GM12878 (cell line): ENCODE results near the gene PLA2G1B. TPM values are rescaled to one million over a fixed set of nuclear protein-coding genes. Genes with fewer than 3 reads are reported as not detected.

ENCODE experiments used
- ATAC-seq: fragments of 200-7000 bp; cut with Tn5 transposase; 3 replicates; pipeline ENCODE4 v1.9.1; 2020; ENCODE audit warnings: mild to moderate bottlenecking, moderate library complexity
- BruUV-seq: library from RNA; stranded (reverse); fragments of 400-500 nt; replicated peaks from 2 replicates; lab custom pipeline; 2021; lab: Mats Ljungman, UMichigan
- CTCF ChIA-PET: fragments of 300-600 bp; sonication (Branson Sonifier 250); formaldehyde crosslinking; extraction: SDS; loops from one replicate; lab custom pipeline; 2021; ENCODE audit warnings: inconsistent platforms; lab: Yijun Ruan, JAX
- POLR2A ChIA-PET: fragments of 350-600 bp; formaldehyde crosslinking; extraction: SDS; loops from one replicate; lab custom pipeline; 2021; ENCODE audit warnings: inconsistent platforms; lab: Charles Lee
- RAD21 ChIA-PET: fragments of 300-600 bp; sonication (Branson Sonifier 250); formaldehyde crosslinking; loops from one replicate; lab custom pipeline; 2023; ENCODE audit warnings: antibody characterized with exemption; ENCODE audit not compliant: unreplicated experiment; lab: Charles Lee
- SMC1A ChIA-PET: fragments of 300-600 bp; sonication (Branson Sonifier 250); formaldehyde crosslinking; loops from one replicate; lab custom pipeline; 2023; ENCODE audit not compliant: unreplicated experiment, uncharacterized antibody; lab: Charles Lee
- DNase-seq: peaks from one replicate; pipeline ENCODE4 v3.0.0-alpha.2; 2011; ENCODE audit warnings: low read depth, low spot score
- FAIRE-seq: peaks from 3 replicates; lab custom pipeline; 2011; peaks lifted over from hg19 to GRCh38; lab: Jason Lieb, UNC
- H2AFZ ChIP-seq: 2 replicates; pipeline ENCODE4 v1.6.0; 2011; ENCODE audit warnings: low read depth, low read length, control low read depth; ENCODE audit not compliant: control insufficient read depth
- H3K27ac ChIP-seq: 2 replicates; pipeline ENCODE4 v1.5.1; 2011; ENCODE audit warnings: control low read depth; ENCODE audit not compliant: control insufficient read depth, insufficient read depth
- H3K27me3 ChIP-seq, 2 experiments: replicated peaks in 1 of 2; 2 replicates each; pipeline versions ENCODE4 v1.6.0 to v1.6.1; 2011; ENCODE audit warnings: low read length in 1 of 2; ENCODE audit not compliant: control insufficient read depth in 2 of 2, insufficient read depth in 2 of 2
- H3K36me3 ChIP-seq, 2 experiments: 2 replicates each; pipeline ENCODE4 v1.5.1; 2011; ENCODE audit warnings: low read length in 1 of 2; ENCODE audit not compliant: control insufficient read depth in 2 of 2, insufficient read depth in 2 of 2
- H3K4me1 ChIP-seq: 2 replicates; pipeline ENCODE4 v1.6.1; 2011; ENCODE audit warnings: mild to moderate bottlenecking, low read length, moderate library complexity, mixed read lengths; ENCODE audit not compliant: control insufficient read depth, insufficient read depth
- H3K4me2 ChIP-seq: 2 replicates; pipeline ENCODE4 v1.6.0; 2011; ENCODE audit warnings: control low read depth; ENCODE audit not compliant: control insufficient read depth, insufficient read depth
- H3K4me3 ChIP-seq: fragments of 200-600 bp; sonication (generic); 2 replicates; pipeline ENCODE4 v1.5.1; 2016
- H3K79me2 ChIP-seq: 2 replicates; pipeline ENCODE4 v1.6.0; 2011; ENCODE audit warnings: low read length; ENCODE audit not compliant: control insufficient read depth, insufficient read depth
- H3K9ac ChIP-seq: 2 replicates; pipeline ENCODE4 v1.8.0; 2011; ENCODE audit warnings: low read length, control low read depth, mixed read lengths; ENCODE audit not compliant: control insufficient read depth, insufficient read depth
- H3K9me3 ChIP-seq: replicated peaks from 3 replicates; pipeline ENCODE4 v1.5.1; 2011; ENCODE audit warnings: mild to moderate bottlenecking, low read length; ENCODE audit not compliant: control insufficient read depth, insufficient read depth
- H4K20me1 ChIP-seq: 2 replicates; pipeline ENCODE4 v1.6.0; 2011; ENCODE audit not compliant: control insufficient read depth, insufficient read depth
- BHLHE40 ChIP-seq, 2 experiments: fragments of 450-650 bp in 1 of 2; IDR thresholded peaks; 2 replicates each; pipeline ENCODE4 v1.6.1; 2011 to 2017; ENCODE audit warnings: low read depth in 2 of 2, borderline replicate concordance in 1 of 2, improper control_type of control experiment in 1 of 2, low read length in 1 of 2, mild to moderate bottlenecking in 1 of 2
- DPF2 ChIP-seq: fragments of 450-650 bp; IDR thresholded peaks from 2 replicates; pipeline ENCODE4 v1.6.1; 2017; ENCODE audit warnings: mild to moderate bottlenecking
- FOXK2 ChIP-seq: fragments of 450-650 bp; IDR thresholded peaks from 2 replicates; pipeline ENCODE4 v1.6.1; 2017; ENCODE audit warnings: mild to moderate bottlenecking, moderate library complexity
- LARP7 ChIP-seq: fragments of 450-650 bp; IDR thresholded peaks from 2 replicates; pipeline ENCODE4 v1.6.1; 2017; ENCODE audit warnings: mild to moderate bottlenecking
- POLR2A ChIP-seq: IDR thresholded peaks from 2 replicates; pipeline ENCODE4 v1.6.1; 2011; ENCODE audit warnings: low read depth, mild to moderate bottlenecking, low read length
- RCOR1 ChIP-seq: conservative IDR thresholded peaks from 2 replicates; pipeline ENCODE4 v1.6.1; 2012; ENCODE audit warnings: low read depth, low read length, improper control_type of control experiment
- RELB ChIP-seq: fragments of 450-650 bp; IDR thresholded peaks from 2 replicates; pipeline ENCODE4 v1.6.1; 2017; ENCODE audit warnings: low read depth, mild to moderate bottlenecking, moderate library complexity
- ZBTB33 ChIP-seq: fragments of 450-650 bp; IDR thresholded peaks from 2 replicates; pipeline ENCODE4 v1.6.1; 2017; ENCODE audit warnings: mild to moderate bottlenecking
- WGBS: methylation state at CpG from one replicate; pipeline ENCODE4 v1.1.6; 2016; ENCODE audit warnings: low lambda C conversion rate; ENCODE audit not compliant: insufficient replicate concordance, insufficient coverage; ENCODE audit errors: missing lambda C conversion rate; 5-methylcytosine and 5-hydroxymethylcytosine counted together
- in situ Hi-C: fragments of 300-500 bp; cut with MboI; formaldehyde crosslinking; loops from 9 replicates; pipeline ENCODE4 v1.14.3; 2018; ENCODE audit warnings: mixed read lengths
- intact Hi-C: fragments of 100-400 bp; cut with micrococcal nuclease; formaldehyde crosslinking; loops from one replicate; pipeline ENCODE4 v1.14.2; 2022; ENCODE audit not compliant: unreplicated experiment
- polyA plus RNA-seq, 11 experiments: library from polyadenylated mRNA; depleted of rRNA in 4 of 11; unstranded in 6 of 11; stranded (reverse) in 5 of 11; fragments of >200 nt; fragmentation: Nextera tagmentation in 4 of 11; fragmentation: Illumina TruSeq in 1 of 11; extraction: Ambion mirVana in 4 of 11; extraction: Trizol in 1 of 11; gene quantifications; 1 replicate in 1 of 11; 2 replicates in 10 of 11; pipeline versions ENCODE4 v1.2.1 to v1.2.3, GENCODE V29; 2011 to 2016; ENCODE audit warnings: inconsistent platforms in 2 of 11, missing spikeins in 2 of 11, low read depth in 1 of 11
- total RNA-seq, 4 experiments: library from RNA; depleted of rRNA in 3 of 4; stranded (reverse); fragments of >200 nt in 3 of 4; fragmentation: Illumina TruSeq in 1 of 4; extraction: Trizol in 1 of 4; gene quantifications; 2 replicates each; pipeline versions ENCODE4 v1.2.1 to v1.2.3, GENCODE V29; 2013 to 2021

PLA2G1B gene
- total and polyA plus RNA-seq, 10 of the 15 experiments (the other 5 are each of a cell fraction or from before 2014, with no cell fraction given): not detected

- Histone ChIP-seq H3K79me2 (no peaks in the 10 kb centered on the region), H3K27me3 (no peaks in the 10 kb centered on the region; a peak in 1 of 4 replicates), H3K36me3 (no peaks in the 10 kb centered on the region), H3K9ac (no peak overlapping the region), H3K4me1 (no peaks in the 10 kb centered on the region), H3K27ac (no peak overlapping the region), H2AFZ (no peak overlapping the region), H3K9me3 (peaks cover 6% of the 10 kb centered on the region; the same call in 2 of the 3 replicates), H4K20me1 (no peaks in the 10 kb centered on the region)
- no peak for DNase-seq
- ChIA-PET SMC1A (no interaction called here), POLR2A (no interaction called here), RAD21 (no interaction called here), CTCF (interaction anchor here (0.8 kb wide), 1 partner anchor 98 kb away, joined by 4 read pairs; no protein-coding TSS in a partner anchor)
- intact Hi-C loops: no loop called here
- no TSS peak for BruUV-seq
- ATAC-seq: no peak
- FAIRE-seq: no peak
- in situ Hi-C loops: no loop called here
- TF ChIP-seq LARP7: no peak
- no peak for TF ChIP-seq FOXK2
- TF ChIP-seq ZBTB33: no peak
- no peak for TF ChIP-seq BHLHE40 (IDR thresholded peaks at IDR 0.05; ENCODE audit: borderline replicate concordance in 1 of 2, low read depth in 2 of 2, low read length in 1 of 2)
- no peak for TF ChIP-seq RCOR1
- no peak for TF ChIP-seq POLR2A
- no peak for TF ChIP-seq RELB
- no peak for TF ChIP-seq DPF2
- TF ChIP-seq, all 136 proteins: peak for 0
- H3K4me2 ChIP-seq: no peak overlapping the region
- 32% methylated on average over 6 of the region's 7 CpGs for WGBS
- H3K4me3 ChIP-seq: no peak overlapping the region
These were observed 4.9 kb upstream of the PLA2G1B start for GRCh38 chr12:120332523-120332922.
